ENCODE data around the gene BNIP3. TPM values are rescaled to one million over a fixed set of nuclear protein-coding genes. Genes with fewer than 3 reads are reported as not detected.

The BNIP3 gene
- total RNA-seq, 1 experiment from 2014 or later = 57.1 TPM

DNA sequence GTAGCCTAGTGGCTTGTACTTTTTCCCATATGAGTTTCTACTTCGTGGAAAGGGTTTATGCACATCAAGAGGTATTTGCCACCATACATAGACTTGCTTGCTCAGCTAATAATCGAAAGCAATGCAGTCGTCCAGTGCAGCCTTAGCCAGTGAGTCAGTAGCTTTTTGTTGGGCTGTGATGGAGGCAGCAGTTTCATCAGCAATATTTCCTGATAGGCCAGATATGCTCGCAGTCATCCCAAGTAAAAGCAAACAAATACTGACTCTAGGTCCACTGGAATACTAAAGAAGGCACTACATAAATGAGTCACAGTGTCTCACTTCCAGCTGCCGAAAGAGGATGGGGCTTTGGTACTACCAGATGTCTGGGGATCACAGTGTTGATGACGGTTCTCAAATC, 2.1 kb upstream of the BNIP3 start:
- H4K8ac ChIP-seq (replicated peaks; ENCODE audit: insufficient read length, low read depth, low read length) = no peak overlapping the region
- H3K4ac ChIP-seq (ENCODE audit: low read depth, low read length) = no peak overlapping the region
- H2AFZ ChIP-seq (ENCODE audit: low read length) = no peak overlapping the region
- H3K9me3 ChIP-seq (ENCODE audit: control insufficient read depth, low read depth, low read length) = no peaks in the 10 kb centered on the region
- H2AK5ac ChIP-seq (ENCODE audit: insufficient read length, low read length) = no peak overlapping the region
- no peak overlapping the region for H4K91ac ChIP-seq (ENCODE audit: insufficient read length, low read depth, low read length)
- no peak overlapping the region for H3K4me2 ChIP-seq (ENCODE audit: insufficient read depth, insufficient read length, low read length)
- WGBS (ENCODE audit: extremely low coverage, insufficient read length, low lambda C conversion rate) = no CpG with 5 or more reads among the region's 6 CpGs
- no peak overlapping the region for H3K18ac ChIP-seq (ENCODE audit: insufficient read length, low read depth, low read length)
- H2BK5ac ChIP-seq (ENCODE audit: insufficient read length, low read length) = no peak overlapping the region
- no peak overlapping the region for H2BK20ac ChIP-seq (ENCODE audit: low read depth, low read length, poor library complexity, severe bottlenecking)
- H3K4me1 Mint-ChIP-seq = peaks cover 11 to 18% of the 10 kb centered on the region in 2 experiments
- no peak for DNase-seq
- peaks cover 49% of the 10 kb centered on the region for H3K27me3 Mint-ChIP-seq (ENCODE audit: low read depth)
- peaks cover 9 to 40% (median 15%) of the 10 kb centered on the region in 3 experiments for H3K36me3 Mint-ChIP-seq (ENCODE audit: insufficient read depth in 1 of 3, low read depth in 3 of 3)
- H3K23me2 ChIP-seq (ENCODE audit: insufficient read length, low read depth, low read length, poor library complexity, severe bottlenecking) = peaks cover 11% of the 10 kb centered on the region
- no peak overlapping the region for H3K27ac Mint-ChIP-seq
- H3K9ac ChIP-seq (ENCODE audit: extremely low read depth, insufficient read length, low read length) = no peak overlapping the region
- no peaks in the 10 kb centered on the region for H3K79me1 ChIP-seq (ENCODE audit: insufficient read depth, low read depth, low read length, poor library complexity, severe bottlenecking)
- H3K4me1 ChIP-seq (ENCODE audit: insufficient read depth, low read length) = peaks cover 4% of the 10 kb centered on the region
- H4K20me1 ChIP-seq (ENCODE audit: control insufficient read depth, insufficient read depth, insufficient read length) = no peaks in the 10 kb centered on the region
- H4K5ac ChIP-seq (ENCODE audit: insufficient read length, low read depth, low read length) = no peak overlapping the region
- no peak overlapping the region for H3K27ac ChIP-seq (ENCODE audit: insufficient read length, low read depth, low read length)
- no peak overlapping the region for H3K56ac ChIP-seq (ENCODE audit: insufficient read length, low read depth, low read length)
- no peak overlapping the region for H2BK12ac ChIP-seq (ENCODE audit: insufficient read length, low read depth, low read length)
- no peak overlapping the region for H3K23ac ChIP-seq (ENCODE audit: insufficient read length, low read depth, low read length)
- no peak overlapping the region for H2BK120ac ChIP-seq (ENCODE audit: low read depth, low read length, poor library complexity, severe bottlenecking)
- H3T11ph ChIP-seq (ENCODE audit: low read length) = no peak overlapping the region
- H3K4me3 Mint-ChIP-seq = no peak overlapping the region; a peak in 1 of 5 replicates
- peaks cover 26 to 39% of the 10 kb centered on the region in 2 experiments for H3K9me3 Mint-ChIP-seq
- peaks cover 9% of the 10 kb centered on the region; the same call in 1 of the 2 replicates for H3K27me3 ChIP-seq (ENCODE audit: insufficient read depth, low read length)
- no peaks in the 10 kb centered on the region; the same call in 1 of the 2 replicates for H3K79me2 ChIP-seq (ENCODE audit: insufficient read depth, low read length)
- no peak for TF ChIP-seq CTCF (conservative IDR thresholded peaks at IDR 0.05)
- no peak overlapping the region for H3K14ac ChIP-seq (ENCODE audit: insufficient read depth, low read length)
- no peak overlapping the region for H2BK15ac ChIP-seq (ENCODE audit: low read depth, low read length)
